Neural progenitor cell (in vitro differentiated cells): ENCODE results near the gene NPS.

Experiments used
- CTCF ChIP-seq: fragments of 200-600 bp; sonication (generic); IDR thresholded peaks from 2 replicates; pipeline ENCODE4 v1.5.1; 2017; ENCODE audit warnings: antibody characterized with exemption, mild to moderate bottlenecking
- EZH2 ChIP-seq: fragments of 200-600 bp; sonication (generic); IDR thresholded peaks from 2 replicates; pipeline ENCODE4 v1.6.1; 2017; ENCODE audit warnings: antibody characterized with exemption, mild to moderate bottlenecking, moderate library complexity
- EZH2phosphoT487 ChIP-seq: fragments of 200-600 bp; sonication (generic); IDR thresholded peaks from 2 replicates; pipeline ENCODE4 v1.6.1; 2017; ENCODE audit warnings: antibody characterized with exemption

- no peak for TF ChIP-seq CTCF
- TF ChIP-seq EZH2, result no peak
- no peak for TF ChIP-seq EZH2phosphoT487
Measured at GRCh38 chr10:127532659-127533058, 16.4 kb upstream of the NPS start.
